Mammary microvascular endothelial cell (primary cell): ENCODE measurements around the gene TMEM132E. TPM values are rescaled to one million over a fixed set of nuclear protein-coding genes. Genes with fewer than 3 reads are reported as not detected.

Source experiments
- total RNA-seq: library from RNA; depleted of rRNA; stranded (reverse); fragments of >200 nt; gene quantifications from 2 replicates; pipeline ENCODE4 v1.2.3, GENCODE V29; 2015

The TMEM132E gene, protein sequence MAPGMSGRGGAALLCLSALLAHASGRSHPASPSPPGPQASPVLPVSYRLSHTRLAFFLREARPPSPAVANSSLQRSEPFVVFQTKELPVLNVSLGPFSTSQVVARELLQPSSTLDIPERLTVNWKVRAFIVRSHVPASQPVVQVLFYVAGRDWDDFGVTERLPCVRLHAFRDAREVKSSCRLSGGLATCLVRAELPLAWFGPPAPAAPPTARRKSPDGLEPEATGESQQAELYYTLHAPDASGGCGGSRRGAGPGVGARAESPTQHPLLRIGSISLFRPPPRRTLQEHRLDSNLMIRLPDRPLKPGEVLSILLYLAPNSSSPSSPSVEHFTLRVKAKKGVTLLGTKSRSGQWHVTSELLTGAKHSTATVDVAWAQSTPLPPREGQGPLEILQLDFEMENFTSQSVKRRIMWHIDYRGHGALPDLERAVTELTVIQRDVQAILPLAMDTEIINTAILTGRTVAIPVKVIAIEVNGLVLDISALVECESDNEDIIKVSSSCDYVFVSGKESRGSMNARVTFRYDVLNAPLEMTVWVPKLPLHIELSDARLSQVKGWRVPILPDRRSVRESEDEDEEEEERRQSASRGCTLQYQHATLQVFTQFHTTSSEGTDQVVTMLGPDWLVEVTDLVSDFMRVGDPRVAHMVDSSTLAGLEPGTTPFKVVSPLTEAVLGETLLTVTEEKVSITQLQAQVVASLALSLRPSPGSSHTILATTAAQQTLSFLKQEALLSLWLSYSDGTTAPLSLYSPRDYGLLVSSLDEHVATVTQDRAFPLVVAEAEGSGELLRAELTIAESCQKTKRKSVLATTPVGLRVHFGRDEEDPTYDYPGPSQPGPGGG (N-terminal part only)
- not detected in 2 replicates for total RNA-seq

GRCh38 chr17:34579017-34579946 is at the start of gene TMEM132E:
Gene TMEM132E, plus strand, starts transcription at chr17:34579582. Its CDS starts 1,495 bp downstream, at chr17:34581077.

Other genes starting within 250 kb of the TMEM132E start
- gene CCL13, start 223.1 kb upstream of the TMEM132E start, total RNA-seq, result not detected in 2 replicates
- gene CCL1, start 216.3 kb upstream of the TMEM132E start, total RNA-seq, result not detected in 2 replicates